ENCODE data around the gene PDGFB.

Gene PDGFB

DNA sequence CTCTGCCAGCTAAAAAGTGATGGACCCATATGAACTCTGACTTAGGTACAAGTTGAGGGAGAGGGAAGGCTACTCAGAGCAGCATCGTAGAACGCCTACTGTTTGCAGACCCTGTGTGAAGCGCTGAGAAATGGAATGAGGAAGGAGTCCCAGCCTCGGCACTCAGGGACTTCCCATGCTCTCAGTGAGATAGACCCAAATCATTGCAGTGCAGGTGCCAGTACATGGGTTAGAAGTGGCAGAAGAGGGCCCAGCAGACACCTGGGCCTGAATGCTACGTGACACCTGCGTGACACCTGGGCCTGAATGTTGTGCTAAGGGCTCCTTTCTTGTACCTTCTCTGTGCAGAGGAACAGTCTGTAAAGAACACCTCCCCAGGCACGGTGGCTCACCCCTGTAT is 2.6 kb upstream of the PDGFB start:
- H3K4me1 Mint-ChIP-seq, result peaks cover 15% of the 10 kb centered on the region
- peaks cover 15% of the 10 kb centered on the region for H3K36me3 Mint-ChIP-seq (ENCODE audit: insufficient read depth)
- H3K4me3 Mint-ChIP-seq, result no peak overlapping the region
- ATAC-seq (replicated peaks; ENCODE audit: extremely low read depth, poor library complexity, severe bottlenecking) (no peak), DNase-seq (ENCODE audit: low spot score in 2 of 2) (no peak)
- no peaks in the 10 kb centered on the region for H3K27me3 Mint-ChIP-seq
- no peak overlapping the region for H3K27ac Mint-ChIP-seq (ENCODE audit: low read depth)
- H3K9me3 Mint-ChIP-seq, result no peaks in the 10 kb centered on the region

DNA sequence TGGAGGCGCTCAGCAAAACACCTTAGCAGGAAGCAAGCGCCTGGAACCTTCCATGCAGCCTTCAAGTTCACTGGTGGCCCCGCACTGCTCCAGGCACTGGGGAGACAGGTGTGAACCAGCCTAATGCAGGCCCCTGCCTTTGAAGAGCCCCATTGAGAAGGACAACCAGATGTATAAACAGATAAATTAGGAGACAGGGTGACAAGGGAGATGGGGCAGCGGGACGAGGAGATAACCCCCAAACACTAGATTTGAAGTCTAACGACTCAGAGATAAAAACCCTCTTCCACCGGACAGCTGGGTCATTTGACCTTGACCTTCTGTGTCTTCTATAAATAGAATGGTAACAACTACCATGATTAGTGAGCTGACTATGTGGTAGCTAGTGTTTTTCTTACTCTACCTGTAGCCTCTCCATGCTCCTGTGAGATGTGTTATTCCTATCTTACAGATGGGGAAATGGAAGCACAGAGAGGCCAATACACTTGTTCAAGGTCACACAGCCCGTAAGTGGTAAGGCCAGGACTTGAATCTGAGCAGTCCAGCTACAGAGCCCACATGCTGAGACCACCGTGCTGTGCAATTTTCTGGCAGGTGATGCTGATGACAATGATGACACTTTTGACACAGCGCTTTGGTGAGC is 2.0 kb upstream of the PDGFB start:
- no peaks in the 10 kb centered on the region for H3K9me3 Mint-ChIP-seq
- no peaks in the 10 kb centered on the region for H3K27me3 Mint-ChIP-seq
- no peak for ATAC-seq (replicated peaks; ENCODE audit: extremely low read depth, poor library complexity, severe bottlenecking)
- H3K27ac Mint-ChIP-seq (ENCODE audit: low read depth), result no peak overlapping the region
- no peak overlapping the region for H3K4me3 Mint-ChIP-seq
- H3K4me1 Mint-ChIP-seq, result peaks cover 17% of the 10 kb centered on the region
- no peak for DNase-seq (ENCODE audit: low spot score in 2 of 2)
- peaks cover 17% of the 10 kb centered on the region for H3K36me3 Mint-ChIP-seq (ENCODE audit: insufficient read depth)

DNA sequence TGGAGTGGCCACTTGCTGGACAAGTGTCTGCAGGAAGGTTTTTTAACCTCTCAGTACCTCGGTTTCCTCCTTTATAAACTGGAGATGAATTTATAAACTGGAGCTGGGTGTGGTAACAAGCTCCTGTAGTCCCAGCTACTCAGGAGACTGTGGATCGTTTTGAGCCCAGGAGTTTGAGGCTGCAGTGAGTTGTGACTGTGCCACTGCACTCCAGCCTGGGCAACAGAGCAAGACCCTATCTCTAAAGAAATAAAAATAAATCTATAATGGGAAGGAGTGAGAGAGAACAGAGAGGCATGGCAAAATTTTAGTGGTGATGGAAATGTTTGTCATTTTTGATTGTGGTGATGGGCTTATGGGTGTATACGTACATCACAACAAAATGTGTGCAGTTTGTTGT is 1.4 kb upstream of the PDGFB start:
- Mint-ChIP-seq H3K27me3 (no peaks in the 10 kb centered on the region), H3K27ac (ENCODE audit: low read depth) (peak overlapping the region; percentile 56), H3K4me1 (peaks cover 23% of the 10 kb centered on the region), H3K4me3 (peak overlapping the region; percentile 95), H3K36me3 (ENCODE audit: insufficient read depth) (peaks cover 23% of the 10 kb centered on the region), H3K9me3 (no peaks in the 10 kb centered on the region)
- no peak for ATAC-seq (replicated peaks; ENCODE audit: extremely low read depth, poor library complexity, severe bottlenecking)
- no peak for DNase-seq (ENCODE audit: low spot score in 2 of 2)

DNA sequence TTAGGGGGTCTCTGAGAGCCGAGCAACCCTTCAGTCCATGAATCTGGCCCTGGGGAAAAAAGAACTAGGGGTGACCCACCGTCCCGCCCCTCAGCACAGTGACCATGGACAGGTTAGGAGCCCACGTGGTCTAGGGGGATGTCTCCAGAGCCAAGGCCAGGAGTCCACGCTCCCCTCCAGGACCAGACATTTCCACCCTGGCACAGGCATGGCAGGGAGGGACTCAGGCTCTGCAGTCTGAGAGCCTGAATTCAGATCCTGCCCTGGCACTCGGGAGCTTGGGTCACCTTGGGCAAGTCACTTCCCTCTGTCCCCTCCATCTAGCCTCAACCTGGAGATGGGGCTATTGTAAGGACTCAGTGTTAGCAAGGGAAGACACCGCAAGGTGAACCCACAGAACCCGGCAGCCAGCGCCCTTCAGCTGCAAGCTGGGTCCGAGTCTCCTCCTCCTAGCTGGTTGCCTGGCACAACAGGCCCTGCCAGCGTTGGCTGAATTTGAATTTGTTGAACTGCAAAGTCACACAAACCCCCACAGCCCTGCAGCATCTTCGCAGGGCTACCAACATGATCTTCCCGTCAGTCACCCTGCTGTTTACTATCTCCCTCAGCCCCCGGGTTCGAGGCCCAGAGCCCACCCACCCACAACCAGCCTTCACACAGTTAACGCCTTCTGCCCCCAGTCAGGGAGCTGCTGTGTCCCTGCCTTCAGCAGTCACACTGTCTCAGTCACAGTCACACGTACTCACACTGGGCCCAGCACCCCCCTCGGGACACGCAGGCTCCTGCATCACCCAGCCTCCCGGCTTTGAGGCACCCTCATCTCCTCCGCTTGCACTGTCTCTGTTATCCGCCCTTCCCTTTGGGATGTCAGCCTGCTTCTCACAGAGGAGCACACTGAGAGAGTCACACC is 603 bp upstream of the PDGFB start:
- DNase-seq (ENCODE audit: low spot score in 2 of 2), result no peak
- Mint-ChIP-seq H3K27ac (ENCODE audit: low read depth) (peak overlapping the region; percentile 64), H3K4me1 (peaks cover 31% of the 10 kb centered on the region), H3K27me3 (no peaks in the 10 kb centered on the region), H3K9me3 (no peaks in the 10 kb centered on the region), H3K36me3 (ENCODE audit: insufficient read depth) (peaks cover 31% of the 10 kb centered on the region), H3K4me3 (peak overlapping the region; percentile 95)
- no peak for ATAC-seq (replicated peaks; ENCODE audit: extremely low read depth, poor library complexity, severe bottlenecking)

- H3K4me1 Mint-ChIP-seq, result peaks cover 37% of the 10 kb centered on the region
- no peak for DNase-seq (ENCODE audit: low spot score in 2 of 2)
Observed at GRCh38 chr22:39244136-39244495, 666 bp downstream of the PDGFB start.

DNA sequence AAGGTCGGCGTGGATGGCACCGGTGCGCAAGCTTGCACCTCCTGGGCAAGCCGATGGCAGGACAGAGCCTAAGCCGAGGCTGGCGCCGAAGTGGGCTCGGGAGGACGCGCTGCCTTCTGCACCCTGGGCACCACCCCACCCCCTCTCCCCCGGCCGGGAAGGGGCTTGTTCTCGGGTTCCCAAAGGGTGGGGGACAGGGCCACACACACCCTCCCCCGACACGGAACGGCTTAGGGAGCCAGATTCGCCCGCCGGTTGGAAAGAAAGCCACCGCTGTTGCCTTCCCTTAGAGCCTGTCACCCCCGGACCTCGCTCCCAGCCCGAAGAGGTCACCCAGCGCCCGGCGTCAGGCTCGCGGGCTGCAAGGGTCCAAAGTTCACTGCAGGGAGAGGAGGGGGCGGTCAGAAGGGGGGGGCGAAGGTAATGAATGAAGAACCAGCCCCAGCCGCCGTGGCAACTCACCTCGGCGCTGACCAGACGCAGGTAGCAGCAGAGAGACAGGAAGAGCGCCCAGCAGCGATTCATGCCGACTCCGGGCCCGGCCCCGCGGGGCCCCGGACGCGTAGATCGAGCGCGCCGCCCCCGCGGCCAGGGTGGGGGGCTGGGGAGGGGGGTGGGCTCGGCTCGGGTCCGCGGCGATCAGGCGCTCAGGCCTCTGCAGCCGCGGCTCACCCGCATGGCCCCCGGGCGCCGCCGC is 1.2 kb downstream of the PDGFB start:
- Mint-ChIP-seq H3K4me3 (peak overlapping the region; percentile 95), H3K4me1 (peaks cover 42% of the 10 kb centered on the region), H3K36me3 (ENCODE audit: insufficient read depth) (peaks cover 37% of the 10 kb centered on the region), H3K9me3 (no peaks in the 10 kb centered on the region), H3K27ac (ENCODE audit: low read depth) (peak overlapping the region; percentile 89), H3K27me3 (no peaks in the 10 kb centered on the region)
- ATAC-seq (replicated peaks; ENCODE audit: extremely low read depth, poor library complexity, severe bottlenecking) (no peak), DNase-seq (ENCODE audit: low spot score in 2 of 2) (peak in 1 of 2 donors; percentile 27)

More at GRCh38 chr22:39244136-39244495, 666 bp downstream of the PDGFB start:
- no peaks in the 10 kb centered on the region for H3K9me3 Mint-ChIP-seq
- no peak for ATAC-seq (replicated peaks; ENCODE audit: extremely low read depth, poor library complexity, severe bottlenecking)
- peaks cover 35% of the 10 kb centered on the region for H3K36me3 Mint-ChIP-seq (ENCODE audit: insufficient read depth)
- H3K27me3 Mint-ChIP-seq, result no peaks in the 10 kb centered on the region
- H3K4me3 Mint-ChIP-seq, result peak overlapping the region; percentile 95
- no peak overlapping the region for H3K27ac Mint-ChIP-seq (ENCODE audit: low read depth)

- peak overlapping the region; percentile 89 for H3K27ac Mint-ChIP-seq (ENCODE audit: low read depth)
- ATAC-seq (replicated peaks; ENCODE audit: extremely low read depth, poor library complexity, severe bottlenecking) (peak; percentile 16), DNase-seq (ENCODE audit: low spot score in 2 of 2) (peak; percentile 40 to 46)
- peak overlapping the region; percentile 95 for H3K4me3 Mint-ChIP-seq
- peaks cover 40% of the 10 kb centered on the region for H3K36me3 Mint-ChIP-seq (ENCODE audit: insufficient read depth)
- peaks cover 49% of the 10 kb centered on the region for H3K4me1 Mint-ChIP-seq
- H3K27me3 Mint-ChIP-seq, result no peaks in the 10 kb centered on the region
- no peaks in the 10 kb centered on the region for H3K9me3 Mint-ChIP-seq
Observed at GRCh38 chr22:39242595-39243438, 2.0 kb downstream of the PDGFB start.

DNA sequence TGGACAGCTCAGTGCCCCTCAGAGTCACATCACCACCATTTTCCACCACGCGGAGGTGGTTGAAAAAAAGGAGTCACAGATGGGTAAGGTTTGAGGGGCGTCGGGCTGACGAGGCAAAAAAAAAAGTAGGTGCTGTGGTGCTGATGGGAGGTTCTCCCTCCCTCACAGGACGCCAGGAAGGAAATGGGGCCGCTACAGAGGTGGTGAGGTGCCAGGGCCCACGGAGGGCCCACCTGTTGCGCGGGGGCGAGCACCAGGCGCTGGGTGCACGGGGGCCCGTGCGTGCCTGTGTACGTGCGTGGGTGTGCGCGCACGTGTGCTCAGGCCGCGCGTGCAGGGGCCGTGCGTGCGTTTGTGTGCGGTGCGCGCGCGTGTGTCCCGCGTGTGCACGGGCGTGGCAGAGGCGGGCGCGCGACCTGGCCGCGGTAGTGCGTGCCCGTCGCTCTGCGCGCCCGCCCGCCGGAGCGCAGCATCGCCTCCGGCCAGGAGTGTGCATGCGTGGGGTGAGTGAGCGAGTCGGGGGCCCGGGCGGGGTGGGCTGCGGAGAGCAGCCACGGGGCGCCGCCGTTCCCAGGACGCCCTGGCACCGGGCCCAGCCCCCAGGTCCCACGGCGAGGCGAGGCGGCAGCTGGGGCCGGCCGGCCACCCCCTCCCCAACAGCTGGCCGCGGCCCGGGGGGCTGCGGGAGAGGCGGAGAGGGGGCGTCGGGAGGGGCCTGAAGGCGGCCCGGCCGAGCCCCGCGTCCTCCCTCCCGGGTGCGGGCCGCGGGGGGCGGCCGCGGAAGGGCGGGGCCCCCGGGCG is 2.8 kb downstream of the PDGFB start:
- ATAC-seq (replicated peaks; ENCODE audit: extremely low read depth, poor library complexity, severe bottlenecking) (peak; percentile 82), DNase-seq (ENCODE audit: low spot score in 2 of 2) (peak; percentile 45 to 73)
- Mint-ChIP-seq H3K4me1 (peaks cover 58% of the 10 kb centered on the region), H3K27ac (ENCODE audit: low read depth) (peak overlapping the region; percentile 97), H3K27me3 (no peaks in the 10 kb centered on the region), H3K36me3 (ENCODE audit: insufficient read depth) (peaks cover 40% of the 10 kb centered on the region), H3K4me3 (peak overlapping the region; percentile 88), H3K9me3 (no peaks in the 10 kb centered on the region)

DNA sequence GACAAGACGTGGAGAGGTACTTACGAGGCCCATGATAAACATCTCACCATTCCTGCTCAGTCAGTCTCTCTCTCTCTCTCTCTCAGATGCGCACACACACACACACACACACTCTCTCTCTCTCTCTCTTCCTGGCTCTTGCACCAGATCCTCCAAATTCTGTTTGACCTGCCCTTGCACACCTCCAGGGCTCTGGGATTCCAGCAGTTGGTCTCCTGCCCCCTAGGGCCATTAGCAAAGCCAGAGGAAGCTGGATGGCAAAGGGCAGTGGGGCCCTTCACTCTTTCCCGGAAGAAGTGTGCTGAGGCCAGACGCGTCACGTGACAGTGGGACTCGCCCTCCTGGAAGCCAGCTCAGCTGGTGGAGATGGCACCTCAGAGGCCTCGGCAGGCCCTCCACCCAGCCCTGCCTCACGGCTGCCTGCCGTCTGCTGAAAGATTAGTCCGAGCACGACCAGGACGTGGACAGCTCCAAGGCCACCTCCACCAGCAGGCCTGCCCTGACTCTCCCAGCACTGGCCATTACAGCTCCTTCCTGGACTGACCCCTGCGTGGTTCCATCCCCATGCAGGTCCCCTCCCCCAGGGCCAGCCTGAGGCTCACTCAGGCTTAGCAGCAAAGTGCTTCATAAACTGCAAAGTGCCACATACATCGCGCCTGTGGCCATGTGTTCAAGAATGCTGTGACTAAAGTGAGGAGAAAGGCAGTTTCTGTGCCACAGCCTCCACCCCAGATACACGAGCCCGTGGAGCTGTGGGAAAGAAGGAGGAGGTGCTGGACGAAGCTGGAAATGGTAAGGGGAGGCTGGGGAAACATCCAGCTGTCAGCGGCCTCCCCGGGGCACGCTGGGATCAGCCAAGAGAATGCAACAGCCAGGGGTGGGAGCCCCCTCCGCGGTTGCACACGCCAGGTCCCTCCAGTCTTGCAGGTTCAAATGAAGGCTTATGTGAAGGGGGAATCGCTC is 3.7 kb downstream of the PDGFB start:
- Mint-ChIP-seq H3K4me3 (peak overlapping the region; percentile 88), H3K4me1 (peaks cover 66% of the 10 kb centered on the region), H3K36me3 (ENCODE audit: insufficient read depth) (peaks cover 44% of the 10 kb centered on the region), H3K27me3 (peaks cover 9% of the 10 kb centered on the region), H3K9me3 (no peaks in the 10 kb centered on the region), H3K27ac (ENCODE audit: low read depth) (peak overlapping the region; percentile 97)
- ATAC-seq (replicated peaks; ENCODE audit: extremely low read depth, poor library complexity, severe bottlenecking) (peak; percentile 21), DNase-seq (ENCODE audit: low spot score in 2 of 2) (peak; percentile 25 to 31)

- H3K27me3 Mint-ChIP-seq, result peaks cover 11% of the 10 kb centered on the region
- peaks cover 67% of the 10 kb centered on the region for H3K4me1 Mint-ChIP-seq
- no peak for ATAC-seq (replicated peaks; ENCODE audit: extremely low read depth, poor library complexity, severe bottlenecking)
- no peaks in the 10 kb centered on the region for H3K9me3 Mint-ChIP-seq
- peak overlapping the region; percentile 97 for H3K27ac Mint-ChIP-seq (ENCODE audit: low read depth)
- H3K4me3 Mint-ChIP-seq, result peak overlapping the region; percentile 88
- no peak for DNase-seq (ENCODE audit: low spot score in 2 of 2)
- H3K36me3 Mint-ChIP-seq (ENCODE audit: insufficient read depth), result peaks cover 45% of the 10 kb centered on the region
Observed at GRCh38 chr22:39239561-39240423, 5.0 kb downstream of the PDGFB start.

All from central memory CD8-positive, alpha-beta T cell (primary cell).